GM18861 (cell line): Measurements from ENCODE around the gene ATP5MC2.
"Not testable (repeated sequence)": the region's sequence is repeated elsewhere in the genome, so short reads cannot be mapped to it uniquely, and the experiment has no call there.

Experiments used
- ATAC-seq: cut with Tn5 transposase; IDR thresholded peaks from one replicate; pipeline ENCODE4 v1.9.1; 2021; ENCODE audit not compliant: unreplicated experiment

ATP5MC2 gene

DNA sequence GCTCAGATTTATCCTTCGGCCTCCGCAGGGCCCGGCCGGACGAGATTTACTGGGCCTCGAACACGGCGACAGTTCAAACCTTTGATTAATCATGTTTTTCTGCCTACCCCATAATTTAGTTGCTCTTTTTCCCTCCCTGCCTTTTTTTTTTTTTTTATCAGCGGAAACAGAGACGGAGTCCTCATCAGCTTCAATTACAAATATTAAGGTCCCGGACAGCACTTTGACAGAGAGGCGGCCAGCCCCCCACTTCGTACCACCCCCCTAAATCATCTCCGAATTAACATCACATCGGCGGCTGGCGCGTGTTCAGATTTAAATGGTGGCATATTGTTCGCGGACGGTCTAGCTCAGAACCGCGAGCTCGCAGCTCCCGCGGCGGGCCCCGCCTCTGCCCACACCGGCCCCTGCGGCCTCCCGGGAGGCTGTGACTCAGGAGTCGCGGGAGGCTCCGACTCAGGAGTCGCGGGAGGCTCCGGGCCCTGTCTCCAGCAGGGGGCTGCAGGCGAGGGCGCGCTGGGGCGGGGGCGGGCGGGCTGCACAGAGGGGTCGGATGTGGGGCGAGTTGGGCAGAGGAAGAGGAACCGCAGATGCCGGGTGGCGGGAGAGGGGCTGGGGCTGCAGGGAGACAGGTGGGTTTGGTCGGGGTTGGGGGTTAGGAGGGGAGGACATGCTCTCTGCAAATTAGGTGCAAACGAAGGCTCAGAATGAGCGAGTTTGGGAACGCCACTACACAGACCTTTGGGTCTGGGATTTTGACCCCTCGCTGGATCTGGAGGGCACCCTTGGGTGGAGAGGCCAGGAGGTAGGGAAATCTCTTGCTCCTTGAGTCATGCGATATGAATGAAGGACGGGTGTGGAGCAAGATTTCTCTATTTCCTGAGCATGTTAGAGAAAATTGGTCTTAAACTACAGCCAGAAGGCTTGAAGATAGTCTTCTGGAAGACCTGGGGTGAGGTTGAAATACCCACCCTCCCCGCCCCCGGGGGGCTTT, 19.6 kb upstream of the ATP5MC2 start:
- ATAC-seq: no peak

GRCh38 chr12:53694756-53695151, 18.9 kb upstream of the ATP5MC2 start:
- no peak for ATAC-seq

DNA sequence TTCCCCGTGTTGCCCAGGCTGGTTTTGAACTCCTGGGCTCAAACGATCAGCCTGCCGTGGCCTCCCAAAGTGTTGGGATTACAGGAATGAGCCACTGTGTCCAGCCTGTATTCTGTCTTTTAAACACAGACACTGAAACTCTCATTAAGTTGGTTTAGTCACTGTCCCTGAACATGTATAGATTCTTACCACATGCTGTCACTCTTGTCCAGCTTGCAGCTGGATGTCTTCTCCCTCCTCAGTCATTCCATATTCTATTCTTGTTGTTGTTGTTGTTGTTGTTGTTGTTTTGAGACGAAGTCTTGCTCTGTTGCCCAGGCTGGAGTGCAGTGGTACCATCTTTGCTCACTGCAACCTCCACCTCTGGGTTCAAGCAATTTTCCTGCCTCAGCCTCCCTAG, 12.3 kb upstream of the ATP5MC2 start:
- no peak for ATAC-seq

GRCh38 chr12:53686436-53686835, 10.6 kb upstream of the ATP5MC2 start:
- no peak for ATAC-seq

- ATAC-seq: no peak
Observed at GRCh38 chr12:53684654-53685220, 8.9 kb upstream of the ATP5MC2 start.

GRCh38 chr12:53683983-53684382, 8.1 kb upstream of the ATP5MC2 start:
- ATAC-seq: no peak

DNA sequence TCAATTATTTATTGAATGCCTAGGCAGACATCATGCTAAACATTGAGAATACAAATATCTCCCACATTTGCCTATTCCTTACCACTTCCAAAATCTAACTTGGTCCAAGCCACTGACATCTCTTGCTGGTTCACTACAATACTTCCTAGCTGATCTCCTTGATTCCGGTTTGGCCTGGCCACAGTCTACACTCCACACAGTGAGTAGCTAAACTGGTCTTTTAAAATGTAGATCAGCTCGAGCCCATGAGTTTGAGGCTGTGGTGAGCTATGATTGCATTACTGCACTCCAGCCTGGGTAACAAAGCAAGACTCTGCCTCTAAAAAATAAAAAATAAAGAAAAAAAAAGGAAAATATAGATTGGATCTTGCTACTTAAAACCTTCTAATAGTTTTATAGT, 7.6 kb upstream of the ATP5MC2 start:
- ATAC-seq: no peak

DNA sequence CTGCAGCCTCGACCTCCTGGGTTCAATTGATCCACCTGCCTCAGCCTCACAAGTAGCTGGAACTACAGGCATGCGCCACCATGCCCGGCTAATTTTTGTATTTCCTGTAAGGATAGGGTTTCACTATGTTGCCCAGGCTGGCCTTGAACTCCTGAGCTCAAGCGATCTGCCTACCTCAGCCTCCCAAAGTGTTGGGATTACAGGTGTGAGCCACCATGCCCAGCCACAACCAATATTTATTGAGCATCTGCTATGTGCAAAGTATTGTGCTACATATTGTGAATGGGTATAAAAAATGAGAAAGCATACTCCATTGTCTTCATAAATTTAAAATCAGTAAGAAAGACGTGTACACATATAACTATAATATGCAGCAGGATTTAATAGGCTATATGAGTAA, 4.2 kb upstream of the ATP5MC2 start:
- not testable (repeated sequence) for ATAC-seq

GRCh38 chr12:53677800-53678148, 1.9 kb upstream of the ATP5MC2 start:
- ATAC-seq: no peak

- no peak for ATAC-seq
Observed at GRCh38 chr12:53677016-53677799, 1.3 kb upstream of the ATP5MC2 start.

DNA sequence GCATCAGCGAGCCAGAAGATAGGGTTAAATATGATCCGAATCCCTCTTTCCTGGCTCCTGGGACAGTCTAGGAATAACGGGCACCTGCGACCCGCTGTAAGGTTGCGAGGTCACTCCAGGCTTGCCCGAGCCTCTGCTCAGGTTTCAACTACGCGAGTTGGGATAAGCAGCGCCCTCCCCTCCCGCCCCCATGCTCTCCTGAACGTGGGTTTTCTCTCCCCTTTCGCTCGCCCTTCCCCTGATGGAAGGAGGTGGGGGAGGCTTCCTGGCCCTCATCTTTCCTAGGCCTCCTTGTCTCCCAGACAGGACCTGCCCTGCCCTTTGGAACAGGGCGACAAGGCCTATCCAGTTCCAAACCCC, 753 bp upstream of the ATP5MC2 start:
- ATAC-seq: no peak

- no peak for ATAC-seq
Observed at GRCh38 chr12:53674977-53675700, 744 bp downstream of the ATP5MC2 start.

GRCh38 chr12:53670971-53671370, 4.9 kb downstream of the ATP5MC2 start:
- ATAC-seq: no peak

DNA sequence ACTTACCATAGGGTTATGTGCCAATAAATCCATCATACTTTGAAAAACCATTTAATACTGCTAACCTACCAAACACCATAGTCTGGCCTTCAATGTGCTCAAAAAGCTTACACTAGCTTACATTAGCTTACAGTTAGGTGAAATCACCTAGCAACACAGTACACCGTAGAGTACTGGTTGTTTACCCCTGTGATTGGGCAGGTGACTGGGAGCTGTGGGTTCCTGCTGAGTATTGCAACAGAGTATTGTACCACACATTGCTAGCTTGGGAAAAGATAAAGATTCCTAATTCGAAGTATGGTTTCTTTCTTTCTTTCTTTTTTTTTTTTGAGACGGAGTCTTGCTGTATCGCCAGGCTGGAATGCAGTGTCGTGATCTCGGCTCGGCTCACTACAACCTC, 5.6 kb downstream of the ATP5MC2 start:
- no peak for ATAC-seq

- no peak for ATAC-seq
Observed at GRCh38 chr12:53667080-53667479, 8.8 kb downstream of the ATP5MC2 start.

DNA sequence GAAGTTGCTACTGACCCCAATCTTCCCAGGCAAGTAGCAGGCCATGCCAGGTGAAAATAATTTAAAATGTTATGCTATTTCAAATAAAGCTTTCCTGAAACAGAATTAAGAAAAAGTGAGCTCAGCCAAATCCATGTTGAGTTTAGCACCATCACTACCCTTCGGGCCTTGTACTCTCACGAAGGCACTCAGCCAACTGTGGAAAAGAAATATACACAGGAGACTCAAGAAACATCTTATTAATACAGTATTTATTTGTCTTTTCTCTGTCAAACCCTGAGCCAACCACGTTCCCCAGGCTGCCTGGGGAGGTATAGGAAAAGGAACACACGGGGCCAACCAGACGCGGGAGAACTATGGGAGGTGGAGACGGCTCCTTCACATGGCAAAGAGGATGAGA, 10.9 kb downstream of the ATP5MC2 start:
- ATAC-seq: no peak

DNA sequence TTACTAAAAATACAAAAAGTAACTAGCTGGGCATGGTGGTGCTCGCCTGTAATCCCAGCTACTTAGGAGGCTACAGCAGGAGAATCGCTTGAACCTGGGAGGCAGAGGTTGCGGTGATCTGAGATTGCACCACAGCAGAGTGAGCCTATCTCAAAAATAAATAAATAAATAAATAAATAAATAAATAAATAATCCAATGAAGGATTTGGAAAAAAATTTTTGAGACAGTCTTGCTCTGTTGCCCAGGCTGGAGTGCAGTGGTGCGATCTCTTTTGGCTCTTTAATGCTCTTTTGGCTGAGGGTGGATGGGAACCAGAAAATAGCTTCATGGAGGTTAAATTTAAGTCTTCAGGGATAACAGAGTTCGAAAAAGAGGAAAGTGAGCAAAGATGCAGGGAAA, 11.7 kb downstream of the ATP5MC2 start:
- no peak for ATAC-seq

DNA sequence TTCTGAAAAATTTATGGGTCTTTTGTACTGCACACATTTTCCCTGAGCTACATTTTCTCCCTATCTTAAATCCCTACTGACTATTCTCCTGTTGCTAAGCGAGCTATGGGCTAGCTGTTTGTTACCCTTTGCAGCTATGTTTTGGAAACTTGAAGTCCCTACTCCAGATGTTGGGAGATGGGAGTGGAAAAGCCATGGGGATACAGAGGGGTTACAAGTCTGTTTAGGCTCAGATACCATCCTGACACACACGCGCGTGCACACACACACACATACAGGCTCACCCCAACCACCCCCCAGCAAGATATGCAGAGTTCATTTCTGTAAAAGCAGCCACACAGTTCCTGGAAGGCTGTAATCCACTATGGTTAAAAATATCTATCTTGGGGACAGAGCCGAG, 15.8 kb downstream of the ATP5MC2 start:
- ATAC-seq: no peak

- no peak for ATAC-seq
Observed at GRCh38 chr12:53659571-53659981, 16.3 kb downstream of the ATP5MC2 start.

- no peak for ATAC-seq
Observed at GRCh38 chr12:53659011-53659551, 16.8 kb downstream of the ATP5MC2 start.

GRCh38 chr12:53657041-53657440, 18.8 kb downstream of the ATP5MC2 start:
- no peak for ATAC-seq
